TTC549 (cell line): ENCODE results near the gene DPH1.

Experiments
- FAIRE-seq: peaks from 2 replicates; lab custom pipeline; 2012; peaks lifted over from hg19 to GRCh38; lab: Jason Lieb, UNC

The DPH1 gene

GRCh38 chr17:2062571-2063183, 32.7 kb downstream of the DPH1 start:
- no peak for FAIRE-seq

GRCh38 chr17:2063261-2064146, 33.6 kb downstream of the DPH1 start:
- no peak for FAIRE-seq

GRCh38 chr17:2064147-2064489, 34.2 kb downstream of the DPH1 start:
- FAIRE-seq = no peak

GRCh38 chr17:2064520-2064971, 34.6 kb downstream of the DPH1 start:
- no peak for FAIRE-seq

- FAIRE-seq = no peak
Measured at GRCh38 chr17:2064980-2065785, 35.2 kb downstream of the DPH1 start.

- no peak for FAIRE-seq
Measured at GRCh38 chr17:2065949-2066400, 36.0 kb downstream of the DPH1 start.

GRCh38 chr17:2067048-2067561, 37.2 kb downstream of the DPH1 start:
- FAIRE-seq = no peak

GRCh38 chr17:2067608-2068024, 37.7 kb downstream of the DPH1 start:
- FAIRE-seq = no peak

- FAIRE-seq = no peak
Measured at GRCh38 chr17:2068031-2068518, 38.1 kb downstream of the DPH1 start.

- FAIRE-seq = no peak
Measured at GRCh38 chr17:2068519-2069051, 38.6 kb downstream of the DPH1 start.

GRCh38 chr17:2070241-2071023, 40.5 kb downstream of the DPH1 start:
- no peak for FAIRE-seq

- no peak for FAIRE-seq
Measured at GRCh38 chr17:2071024-2071385, 41.1 kb downstream of the DPH1 start.

- no peak for FAIRE-seq
Measured at GRCh38 chr17:2071455-2072281, 41.7 kb downstream of the DPH1 start.

GRCh38 chr17:2074919-2075318, 45.0 kb downstream of the DPH1 start:
- FAIRE-seq = no peak

- FAIRE-seq = no peak
Measured at GRCh38 chr17:2075336-2076086, 45.6 kb downstream of the DPH1 start.

- no peak for FAIRE-seq
Measured at GRCh38 chr17:2076087-2076984, 46.4 kb downstream of the DPH1 start.

- FAIRE-seq = no peak
Measured at GRCh38 chr17:2077040-2077439, 47.1 kb downstream of the DPH1 start.

- FAIRE-seq = no peak
Measured at GRCh38 chr17:2081564-2081963, 51.6 kb downstream of the DPH1 start.
